ENCODE measurements around the gene ZFP91. TPM values are rescaled to one million over a fixed set of nuclear protein-coding genes. Genes with fewer than 3 reads are reported as not detected.

ZFP91 gene
- total and polyA plus RNA-seq, 2 experiments from 2014 or later: 10.2 to 30.0 TPM

DNA sequence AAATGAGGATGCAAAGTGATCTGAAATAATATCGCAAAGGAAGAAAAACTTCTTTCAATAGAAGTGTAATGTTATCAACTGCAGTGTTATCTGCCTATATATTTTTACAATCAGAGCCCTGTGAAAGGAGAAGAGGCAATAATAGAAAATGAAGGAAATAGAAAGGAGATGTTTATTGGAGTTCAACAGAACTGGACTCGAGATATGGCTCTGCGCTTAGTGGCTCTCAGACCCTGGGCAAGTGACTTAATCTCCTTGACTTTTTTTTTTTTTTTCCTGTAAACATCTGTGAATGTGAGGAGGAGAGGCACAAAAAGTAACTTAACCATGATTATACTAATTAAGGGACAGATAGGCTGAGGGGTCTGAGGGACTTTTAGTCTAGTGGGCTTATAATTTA, 62.5 kb downstream of the ZFP91 start (continued):
- TF ChIP-seq, protein P1, sequence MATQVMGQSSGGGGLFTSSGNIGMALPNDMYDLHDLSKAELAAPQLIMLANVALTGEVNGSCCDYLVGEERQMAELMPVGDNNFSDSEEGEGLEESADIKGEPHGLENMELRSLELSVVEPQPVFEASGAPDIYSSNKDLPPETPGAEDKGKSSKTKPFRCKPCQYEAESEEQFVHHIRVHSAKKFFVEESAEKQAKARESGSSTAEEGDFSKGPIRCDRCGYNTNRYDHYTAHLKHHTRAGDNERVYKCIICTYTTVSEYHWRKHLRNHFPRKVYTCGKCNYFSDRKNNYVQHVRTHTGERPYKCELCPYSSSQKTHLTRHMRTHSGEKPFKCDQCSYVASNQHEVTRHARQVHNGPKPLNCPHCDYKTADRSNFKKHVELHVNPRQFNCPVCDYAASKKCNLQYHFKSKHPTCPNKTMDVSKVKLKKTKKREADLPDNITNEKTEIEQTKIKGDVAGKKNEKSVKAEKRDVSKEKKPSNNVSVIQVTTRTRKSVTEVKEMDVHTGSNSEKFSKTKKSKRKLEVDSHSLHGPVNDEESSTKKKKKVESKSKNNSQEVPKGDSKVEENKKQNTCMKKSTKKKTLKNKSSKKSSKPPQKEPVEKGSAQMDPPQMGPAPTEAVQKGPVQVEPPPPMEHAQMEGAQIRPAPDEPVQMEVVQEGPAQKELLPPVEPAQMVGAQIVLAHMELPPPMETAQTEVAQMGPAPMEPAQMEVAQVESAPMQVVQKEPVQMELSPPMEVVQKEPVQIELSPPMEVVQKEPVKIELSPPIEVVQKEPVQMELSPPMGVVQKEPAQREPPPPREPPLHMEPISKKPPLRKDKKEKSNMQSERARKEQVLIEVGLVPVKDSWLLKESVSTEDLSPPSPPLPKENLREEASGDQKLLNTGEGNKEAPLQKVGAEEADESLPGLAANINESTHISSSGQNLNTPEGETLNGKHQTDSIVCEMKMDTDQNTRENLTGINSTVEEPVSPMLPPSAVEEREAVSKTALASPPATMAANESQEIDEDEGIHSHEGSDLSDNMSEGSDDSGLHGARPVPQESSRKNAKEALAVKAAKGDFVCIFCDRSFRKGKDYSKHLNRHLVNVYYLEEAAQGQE (IDR thresholded peaks at IDR 0.05; ENCODE audit: unreplicated experiment): no peak
- no peak for TF ChIP-seq EZH2 (IDR thresholded peaks at IDR 0.05; ENCODE audit: low read depth, unreplicated experiment)
- no peak for TF ChIP-seq STAT1 (IDR thresholded peaks at IDR 0.05; ENCODE audit: unreplicated experiment)
- no peak for TF ChIP-seq JUNB (IDR thresholded peaks at IDR 0.05; ENCODE audit: unreplicated experiment)
- no peak for TF ChIP-seq EZH2phosphoT487 (IDR thresholded peaks at IDR 0.05; ENCODE audit: unreplicated experiment)

DNA sequence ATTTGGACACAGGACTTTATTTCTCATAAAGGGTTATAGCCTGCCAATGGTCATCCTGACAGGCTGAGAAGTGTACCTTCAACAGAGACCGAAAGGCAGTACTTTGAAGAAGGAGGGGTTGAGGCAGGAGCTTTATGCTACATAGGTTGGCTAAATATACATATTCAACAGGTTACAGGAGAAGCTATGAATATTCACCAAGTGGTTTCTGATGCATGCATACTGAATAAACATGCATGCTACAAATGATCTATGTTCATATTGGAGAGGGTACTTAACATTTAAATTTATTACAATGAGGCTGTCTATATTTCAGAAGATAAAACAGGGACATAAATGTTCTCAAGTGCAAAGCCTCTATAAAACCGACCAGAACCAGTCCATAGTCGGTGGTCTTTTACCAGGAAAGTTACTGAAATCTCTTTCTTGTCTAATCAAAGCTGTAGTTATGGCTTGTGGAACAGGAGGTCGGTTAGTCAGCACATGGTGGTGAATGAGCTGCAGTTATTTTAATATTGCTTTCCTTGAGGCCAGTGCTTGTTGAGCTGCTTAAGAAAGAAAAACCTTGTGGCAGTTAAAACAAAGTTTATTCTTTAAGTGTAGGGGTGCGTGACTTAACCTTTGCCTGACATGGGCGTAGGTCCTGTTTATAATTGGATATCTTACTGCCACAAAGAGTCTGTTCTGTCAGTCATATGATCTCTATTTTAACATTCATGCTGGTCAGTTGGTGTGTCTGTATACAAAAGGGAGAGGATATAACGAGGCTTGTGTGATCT, 63.1 kb downstream of the ZFP91 start:
- no peak overlapping the region for H3K4me3 Mint-ChIP-seq
- TF ChIP-seq JUNB (IDR thresholded peaks at IDR 0.05; ENCODE audit: unreplicated experiment): no peak
- TF ChIP-seq, protein P2, sequence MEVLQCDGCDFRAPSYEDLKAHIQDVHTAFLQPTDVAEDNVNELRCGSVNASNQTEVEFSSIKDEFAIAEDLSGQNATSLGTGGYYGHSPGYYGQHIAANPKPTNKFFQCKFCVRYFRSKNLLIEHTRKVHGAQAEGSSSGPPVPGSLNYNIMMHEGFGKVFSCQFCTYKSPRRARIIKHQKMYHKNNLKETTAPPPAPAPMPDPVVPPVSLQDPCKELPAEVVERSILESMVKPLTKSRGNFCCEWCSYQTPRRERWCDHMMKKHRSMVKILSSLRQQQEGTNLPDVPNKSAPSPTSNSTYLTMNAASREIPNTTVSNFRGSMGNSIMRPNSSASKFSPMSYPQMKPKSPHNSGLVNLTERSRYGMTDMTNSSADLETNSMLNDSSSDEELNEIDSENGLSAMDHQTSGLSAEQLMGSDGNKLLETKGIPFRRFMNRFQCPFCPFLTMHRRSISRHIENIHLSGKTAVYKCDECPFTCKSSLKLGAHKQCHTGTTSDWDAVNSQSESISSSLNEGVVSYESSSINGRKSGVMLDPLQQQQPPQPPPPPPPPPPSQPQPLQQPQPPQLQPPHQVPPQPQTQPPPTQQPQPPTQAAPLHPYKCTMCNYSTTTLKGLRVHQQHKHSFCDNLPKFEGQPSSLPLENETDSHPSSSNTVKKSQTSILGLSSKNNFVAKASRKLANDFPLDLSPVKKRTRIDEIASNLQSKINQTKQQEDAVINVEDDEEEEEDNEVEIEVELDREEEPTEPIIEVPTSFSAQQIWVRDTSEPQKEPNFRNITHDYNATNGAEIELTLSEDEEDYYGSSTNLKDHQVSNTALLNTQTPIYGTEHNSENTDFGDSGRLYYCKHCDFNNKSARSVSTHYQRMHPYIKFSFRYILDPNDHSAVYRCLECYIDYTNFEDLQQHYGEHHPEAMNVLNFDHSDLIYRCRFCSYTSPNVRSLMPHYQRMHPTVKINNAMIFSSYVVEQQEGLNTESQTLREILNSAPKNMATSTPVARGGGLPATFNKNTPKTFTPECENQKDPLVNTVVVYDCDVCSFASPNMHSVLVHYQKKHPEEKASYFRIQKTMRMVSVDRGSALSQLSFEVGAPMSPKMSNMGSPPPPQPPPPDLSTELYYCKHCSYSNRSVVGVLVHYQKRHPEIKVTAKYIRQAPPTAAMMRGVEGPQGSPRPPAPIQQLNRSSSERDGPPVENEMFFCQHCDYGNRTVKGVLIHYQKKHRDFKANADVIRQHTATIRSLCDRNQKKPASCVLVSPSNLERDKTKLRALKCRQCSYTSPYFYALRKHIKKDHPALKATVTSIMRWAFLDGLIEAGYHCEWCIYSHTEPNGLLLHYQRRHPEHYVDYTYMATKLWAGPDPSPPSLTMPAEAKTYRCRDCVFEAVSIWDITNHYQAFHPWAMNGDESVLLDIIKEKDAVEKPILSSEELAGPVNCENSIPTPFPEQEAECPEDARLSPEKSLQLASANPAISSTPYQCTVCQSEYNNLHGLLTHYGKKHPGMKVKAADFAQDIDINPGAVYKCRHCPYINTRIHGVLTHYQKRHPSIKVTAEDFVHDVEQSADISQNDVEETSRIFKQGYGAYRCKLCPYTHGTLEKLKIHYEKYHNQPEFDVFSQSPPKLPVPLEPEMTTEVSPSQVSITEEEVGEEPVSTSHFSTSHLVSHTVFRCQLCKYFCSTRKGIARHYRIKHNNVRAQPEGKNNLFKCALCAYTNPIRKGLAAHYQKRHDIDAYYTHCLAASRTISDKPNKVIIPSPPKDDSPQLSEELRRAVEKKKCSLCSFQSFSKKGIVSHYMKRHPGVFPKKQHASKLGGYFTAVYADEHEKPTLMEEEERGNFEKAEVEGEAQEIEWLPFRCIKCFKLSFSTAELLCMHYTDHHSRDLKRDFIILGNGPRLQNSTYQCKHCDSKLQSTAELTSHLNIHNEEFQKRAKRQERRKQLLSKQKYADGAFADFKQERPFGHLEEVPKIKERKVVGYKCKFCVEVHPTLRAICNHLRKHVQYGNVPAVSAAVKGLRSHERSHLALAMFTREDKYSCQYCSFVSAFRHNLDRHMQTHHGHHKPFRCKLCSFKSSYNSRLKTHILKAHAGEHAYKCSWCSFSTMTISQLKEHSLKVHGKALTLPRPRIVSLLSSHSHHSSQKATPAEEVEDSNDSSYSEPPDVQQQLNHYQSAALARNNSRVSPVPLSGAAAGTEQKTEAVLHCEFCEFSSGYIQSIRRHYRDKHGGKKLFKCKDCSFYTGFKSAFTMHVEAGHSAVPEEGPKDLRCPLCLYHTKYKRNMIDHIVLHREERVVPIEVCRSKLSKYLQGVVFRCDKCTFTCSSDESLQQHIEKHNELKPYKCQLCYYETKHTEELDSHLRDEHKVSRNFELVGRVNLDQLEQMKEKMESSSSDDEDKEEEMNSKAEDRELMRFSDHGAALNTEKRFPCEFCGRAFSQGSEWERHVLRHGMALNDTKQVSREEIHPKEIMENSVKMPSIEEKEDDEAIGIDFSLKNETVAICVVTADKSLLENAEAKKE (CRISPR knock-in tag; IDR thresholded peaks at IDR 0.05): no peak
- TF ChIP-seq, protein P3, sequence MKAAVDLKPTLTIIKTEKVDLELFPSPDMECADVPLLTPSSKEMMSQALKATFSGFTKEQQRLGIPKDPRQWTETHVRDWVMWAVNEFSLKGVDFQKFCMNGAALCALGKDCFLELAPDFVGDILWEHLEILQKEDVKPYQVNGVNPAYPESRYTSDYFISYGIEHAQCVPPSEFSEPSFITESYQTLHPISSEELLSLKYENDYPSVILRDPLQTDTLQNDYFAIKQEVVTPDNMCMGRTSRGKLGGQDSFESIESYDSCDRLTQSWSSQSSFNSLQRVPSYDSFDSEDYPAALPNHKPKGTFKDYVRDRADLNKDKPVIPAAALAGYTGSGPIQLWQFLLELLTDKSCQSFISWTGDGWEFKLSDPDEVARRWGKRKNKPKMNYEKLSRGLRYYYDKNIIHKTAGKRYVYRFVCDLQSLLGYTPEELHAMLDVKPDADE (IDR thresholded peaks at IDR 0.05): no peak
- H3K36me3 ChIP-seq (ENCODE audit: insufficient read depth): no peaks in the 10 kb centered on the region
- H3K27ac ChIP-seq (ENCODE audit: low read depth): no peak overlapping the region
- peaks cover 3% of the 10 kb centered on the region; the same call in 1 of the 2 replicates for H3K27me3 ChIP-seq (ENCODE audit: insufficient read depth)
- no peak overlapping the region for H3K27ac Mint-ChIP-seq
- H3K4me1 ChIP-seq (ENCODE audit: insufficient read depth): no peaks in the 10 kb centered on the region
- no peak for ATAC-seq
- H3K9me2 ChIP-seq (ENCODE audit: insufficient read depth): 0 out of 2 replicates have a peak, but pooled peaks cover 5% of the 10 kb centered on the region
- DNase-seq (ENCODE audit: low spot score): no peak
- H3K79me2 ChIP-seq (replicated peaks; ENCODE audit: insufficient read depth): no peaks in the 10 kb centered on the region
- no peaks in the 10 kb centered on the region for H3K4me1 Mint-ChIP-seq
- H3F3A ChIP-seq (replicated peaks; ENCODE audit: low read depth): no peaks in the 10 kb centered on the region
- H3K36me3 Mint-ChIP-seq (ENCODE audit: low read depth): peaks cover 9% of the 10 kb centered on the region
- no peak overlapping the region for H2AFZ ChIP-seq
- H4K20me1 ChIP-seq (replicated peaks; ENCODE audit: insufficient read depth): no peaks in the 10 kb centered on the region
- no peak overlapping the region for H3K4me2 ChIP-seq
- peaks cover 6% of the 10 kb centered on the region for H3K27me3 Mint-ChIP-seq (ENCODE audit: insufficient read depth, low read depth, poor library complexity)
- peaks cover 30% of the 10 kb centered on the region for H3K9me3 Mint-ChIP-seq
- no peak overlapping the region for H3K4me3 ChIP-seq
